ENCODE data around the gene MMADHC. TPM values are rescaled to one million over a fixed set of nuclear protein-coding genes. Genes with fewer than 3 reads are reported as not detected.
"Not testable (repeated sequence)": the region's sequence is repeated elsewhere in the genome, so short reads cannot be mapped to it uniquely, and the experiment has no call there.

The MMADHC gene
- total RNA-seq, 1 donor from 2014 or later, result 122 TPM

DNA sequence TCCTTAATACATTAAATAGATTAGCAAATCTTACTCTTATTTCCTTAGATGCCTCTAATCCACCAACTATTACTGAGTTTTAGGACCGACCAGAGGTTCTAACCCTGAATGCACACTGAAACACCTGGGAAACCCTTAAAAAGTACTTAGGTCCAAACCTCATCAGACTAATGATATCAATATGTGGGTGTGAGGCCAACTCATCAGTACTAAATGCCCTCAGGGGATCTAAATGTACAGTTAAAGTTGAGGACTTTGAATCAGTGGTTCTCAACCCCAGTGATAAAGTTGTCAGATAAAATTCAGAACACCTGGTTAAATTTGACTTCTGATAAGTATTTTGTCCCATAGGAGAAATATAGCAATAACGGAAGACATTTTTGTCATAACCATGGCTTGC is 20.9 kb downstream of the MMADHC start:
- Histone ChIP-seq H3K27me3 (ENCODE audit: insufficient read depth, low read length) (no peaks in the 10 kb centered on the region), H3K4me2 (ENCODE audit: low read length) (no peak overlapping the region), H3K27ac (ENCODE audit: low read depth, low read length) (no peak overlapping the region), H3K4me3 (ENCODE audit: insufficient read depth, low read depth, low read length) (no peak overlapping the region), H2AFZ (ENCODE audit: low read depth, low read length) (no peak overlapping the region), H3K36me3 (ENCODE audit: insufficient read depth, low read length) (peaks cover 42% of the 10 kb centered on the region), H3K4me1 (ENCODE audit: insufficient read depth, low read length) (no peaks in the 10 kb centered on the region), H3K9ac (ENCODE audit: low read length) (no peak overlapping the region), H3K79me2 (ENCODE audit: insufficient read depth, low read length) (no peaks in the 10 kb centered on the region), H4K20me1 (ENCODE audit: insufficient read depth, low read length) (peaks cover 3% of the 10 kb centered on the region), H3K9me3 (ENCODE audit: insufficient read depth, low read depth, low read length) (no peaks in the 10 kb centered on the region)
- DNase-seq (ENCODE audit: low read depth) (no peak), FAIRE-seq (no peak)
- no peaks in the 10 kb centered on the region for H3K9me3 Mint-ChIP-seq (ENCODE audit: unreplicated experiment)
- peaks cover 4% of the 10 kb centered on the region for H3K36me3 Mint-ChIP-seq (ENCODE audit: low read depth, unreplicated experiment)
- TF ChIP-seq, protein P1, sequence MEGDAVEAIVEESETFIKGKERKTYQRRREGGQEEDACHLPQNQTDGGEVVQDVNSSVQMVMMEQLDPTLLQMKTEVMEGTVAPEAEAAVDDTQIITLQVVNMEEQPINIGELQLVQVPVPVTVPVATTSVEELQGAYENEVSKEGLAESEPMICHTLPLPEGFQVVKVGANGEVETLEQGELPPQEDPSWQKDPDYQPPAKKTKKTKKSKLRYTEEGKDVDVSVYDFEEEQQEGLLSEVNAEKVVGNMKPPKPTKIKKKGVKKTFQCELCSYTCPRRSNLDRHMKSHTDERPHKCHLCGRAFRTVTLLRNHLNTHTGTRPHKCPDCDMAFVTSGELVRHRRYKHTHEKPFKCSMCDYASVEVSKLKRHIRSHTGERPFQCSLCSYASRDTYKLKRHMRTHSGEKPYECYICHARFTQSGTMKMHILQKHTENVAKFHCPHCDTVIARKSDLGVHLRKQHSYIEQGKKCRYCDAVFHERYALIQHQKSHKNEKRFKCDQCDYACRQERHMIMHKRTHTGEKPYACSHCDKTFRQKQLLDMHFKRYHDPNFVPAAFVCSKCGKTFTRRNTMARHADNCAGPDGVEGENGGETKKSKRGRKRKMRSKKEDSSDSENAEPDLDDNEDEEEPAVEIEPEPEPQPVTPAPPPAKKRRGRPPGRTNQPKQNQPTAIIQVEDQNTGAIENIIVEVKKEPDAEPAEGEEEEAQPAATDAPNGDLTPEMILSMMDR (IDR thresholded peaks at IDR 0.05; ENCODE audit: insufficient read depth, low read depth, low read length), result no peak
- TF ChIP-seq EZH2 (IDR thresholded peaks at IDR 0.05; ENCODE audit: insufficient read depth, low read length), result no peak
- H3K4me3 Mint-ChIP-seq (ENCODE audit: unreplicated experiment), result no peak overlapping the region
- H3K27ac Mint-ChIP-seq (ENCODE audit: unreplicated experiment), result no peak overlapping the region
- H3K27me3 Mint-ChIP-seq (ENCODE audit: low read depth, unreplicated experiment), result no peaks in the 10 kb centered on the region
- no peaks in the 10 kb centered on the region for H3K4me1 Mint-ChIP-seq (ENCODE audit: low read depth, unreplicated experiment)

DNA sequence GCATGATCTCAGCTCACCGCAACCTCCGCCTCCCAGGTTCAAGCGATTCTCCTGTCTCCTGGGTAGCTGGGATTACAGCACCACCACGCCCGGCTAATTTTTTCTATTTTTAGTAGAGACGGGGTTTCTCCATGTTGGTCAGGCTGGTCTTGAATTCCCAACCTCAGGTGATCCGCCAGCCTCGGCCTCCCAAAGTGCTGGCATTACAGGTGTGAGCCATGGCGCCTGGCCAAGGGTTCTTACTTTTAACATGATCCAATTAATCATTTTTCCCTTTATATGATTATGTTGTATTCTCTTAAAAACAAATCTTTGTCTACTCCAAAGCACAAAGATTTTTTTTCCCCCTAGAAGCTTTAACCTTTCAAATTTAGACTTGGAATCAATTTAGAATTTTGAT is 21.9 kb downstream of the MMADHC start:
- not testable (repeated sequence) for FAIRE-seq; H3K4me1 Mint-ChIP-seq (ENCODE audit: low read depth, unreplicated experiment); DNase-seq (ENCODE audit: low read depth); H3K27me3 ChIP-seq (ENCODE audit: insufficient read depth, low read length); H3K79me2 ChIP-seq (ENCODE audit: insufficient read depth, low read length); H3K27ac Mint-ChIP-seq (ENCODE audit: unreplicated experiment); H3K9ac ChIP-seq (ENCODE audit: low read length); H4K20me1 ChIP-seq (ENCODE audit: insufficient read depth, low read length); H3K9me3 ChIP-seq (ENCODE audit: insufficient read depth, low read depth, low read length); H3K4me2 ChIP-seq (ENCODE audit: low read length); H2AFZ ChIP-seq (ENCODE audit: low read depth, low read length); H3K4me3 Mint-ChIP-seq (ENCODE audit: unreplicated experiment); H3K27me3 Mint-ChIP-seq (ENCODE audit: low read depth, unreplicated experiment); H3K4me1 ChIP-seq (ENCODE audit: insufficient read depth, low read length); H3K36me3 Mint-ChIP-seq (ENCODE audit: low read depth, unreplicated experiment); H3K9me3 Mint-ChIP-seq (ENCODE audit: unreplicated experiment); H3K4me3 ChIP-seq (ENCODE audit: insufficient read depth, low read depth, low read length); H3K27ac ChIP-seq (ENCODE audit: low read depth, low read length)
- H3K36me3 ChIP-seq (ENCODE audit: insufficient read depth, low read length), result peaks cover 42% of the 10 kb centered on the region

DNA sequence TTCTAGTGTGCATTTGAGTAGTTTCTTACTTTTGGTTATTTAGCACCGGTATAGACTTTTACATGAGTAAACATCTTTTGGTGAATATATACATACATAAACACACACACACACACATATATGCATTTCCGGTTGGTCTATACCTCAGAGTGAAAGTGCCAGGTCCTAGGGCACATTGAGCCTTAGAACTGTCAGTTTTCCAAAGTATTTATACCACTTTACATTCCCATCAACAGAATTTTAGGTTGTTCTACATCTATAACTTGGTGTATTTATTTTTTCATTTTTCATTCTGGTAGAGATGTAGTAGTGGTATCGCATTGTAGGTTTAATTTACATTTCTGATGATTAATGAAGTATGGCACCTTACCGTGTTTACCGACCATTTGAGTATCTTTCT is 22.6 kb downstream of the MMADHC start:
- Mint-ChIP-seq H3K9me3 (ENCODE audit: unreplicated experiment) (no peaks in the 10 kb centered on the region), H3K27me3 (ENCODE audit: low read depth, unreplicated experiment) (no peaks in the 10 kb centered on the region), H3K4me3 (ENCODE audit: unreplicated experiment) (no peak overlapping the region), H3K4me1 (ENCODE audit: low read depth, unreplicated experiment) (no peaks in the 10 kb centered on the region), H3K27ac (ENCODE audit: unreplicated experiment) (no peak overlapping the region), H3K36me3 (ENCODE audit: low read depth, unreplicated experiment) (peaks cover 4% of the 10 kb centered on the region)
- Histone ChIP-seq H3K4me3 (ENCODE audit: insufficient read depth, low read depth, low read length) (no peak overlapping the region), H3K36me3 (ENCODE audit: insufficient read depth, low read length) (peaks cover 36% of the 10 kb centered on the region), H4K20me1 (ENCODE audit: insufficient read depth, low read length) (peaks cover 3% of the 10 kb centered on the region), H3K27ac (ENCODE audit: low read depth, low read length) (no peak overlapping the region), H3K9me3 (ENCODE audit: insufficient read depth, low read depth, low read length) (no peaks in the 10 kb centered on the region), H3K79me2 (ENCODE audit: insufficient read depth, low read length) (no peaks in the 10 kb centered on the region), H3K27me3 (ENCODE audit: insufficient read depth, low read length) (no peaks in the 10 kb centered on the region), H3K4me2 (ENCODE audit: low read length) (no peak overlapping the region), H2AFZ (ENCODE audit: low read depth, low read length) (no peak overlapping the region), H3K4me1 (ENCODE audit: insufficient read depth, low read length) (no peaks in the 10 kb centered on the region), H3K9ac (ENCODE audit: low read length) (no peak overlapping the region)
- FAIRE-seq (no peak), DNase-seq (ENCODE audit: low read depth) (no peak)
- TF ChIP-seq, protein P1 (IDR thresholded peaks at IDR 0.05; ENCODE audit: insufficient read depth, low read depth, low read length), result no peak
- TF ChIP-seq EZH2 (IDR thresholded peaks at IDR 0.05; ENCODE audit: insufficient read depth, low read length), result no peak

All from astrocyte (in vitro differentiated cells and primary cell).